Tibial artery (tissue), 4 donors: ENCODE measurements around the gene PTPRN2.
"Not testable (repeated sequence)": the region's sequence is repeated elsewhere in the genome, so short reads cannot be mapped to it uniquely, and the experiment has no call there.

Experiments used
- DNase-seq, 2 donors: peaks; one replicate each; pipeline ENCODE4 v3.0.0-alpha.2; 2019
- H3K27ac ChIP-seq, 2 donors: fragments of 200-600 bp; sonication (generic) in 1 of 2; 1 replicate in 1 of 2; 2 replicates in 1 of 2; pipeline ENCODE4 v1.5.1; 2018 to 2019; ENCODE audit warnings: mild to moderate bottlenecking in 1 of 2
- H3K27me3 ChIP-seq, 2 donors: fragments of 200-600 bp; sonication (generic) in 1 of 2; one replicate each; pipeline versions ENCODE4 v1.5.1 to v1.6.0; 2016 to 2019
- H3K36me3 ChIP-seq, 3 donors: fragments of 200-600 bp; sonication (generic) in 2 of 3; one replicate each; pipeline ENCODE4 v1.5.1; 2016 to 2019; ENCODE audit warnings: mild to moderate bottlenecking in 2 of 3
- H3K4me1 ChIP-seq, 4 donors: fragments of 200-600 bp; sonication (generic) in 2 of 4; 1 replicate in 3 of 4; 2 replicates in 1 of 4; pipeline ENCODE4 v1.5.1; 2016 to 2019
- H3K4me3 ChIP-seq, 2 donors: fragments of 200-600 bp; sonication (generic) in 1 of 2; 1 replicate in 1 of 2; 2 replicates in 1 of 2; pipeline ENCODE4 v1.5.1; 2018 to 2019; ENCODE audit warnings: mild to moderate bottlenecking in 2 of 2
- H3K9me3 ChIP-seq, 3 donors: fragments of 200-600 bp; sonication (generic) in 1 of 3; one replicate each; pipeline ENCODE4 v1.5.1; 2016 to 2019
- intact Hi-C: fragments of 100-400 bp; cut with DNase I; formaldehyde crosslinking; loops from one replicate; pipeline ENCODE4 v1.15.0; 2023; ENCODE audit warnings: low total_unique reads
- TF ChIP-seq, protein P1 (sequence below), 2 experiments: fragments of 200-600 bp in 1 of 2; fragments of 450-650 bp in 1 of 2; IDR thresholded peaks; one replicate each; pipeline ENCODE4 v1.5.1; 2017 to 2019; ENCODE audit warnings: antibody characterized with exemption in 2 of 2, mild to moderate bottlenecking in 1 of 2, moderate library complexity in 1 of 2

Gene PTPRN2

DNA sequence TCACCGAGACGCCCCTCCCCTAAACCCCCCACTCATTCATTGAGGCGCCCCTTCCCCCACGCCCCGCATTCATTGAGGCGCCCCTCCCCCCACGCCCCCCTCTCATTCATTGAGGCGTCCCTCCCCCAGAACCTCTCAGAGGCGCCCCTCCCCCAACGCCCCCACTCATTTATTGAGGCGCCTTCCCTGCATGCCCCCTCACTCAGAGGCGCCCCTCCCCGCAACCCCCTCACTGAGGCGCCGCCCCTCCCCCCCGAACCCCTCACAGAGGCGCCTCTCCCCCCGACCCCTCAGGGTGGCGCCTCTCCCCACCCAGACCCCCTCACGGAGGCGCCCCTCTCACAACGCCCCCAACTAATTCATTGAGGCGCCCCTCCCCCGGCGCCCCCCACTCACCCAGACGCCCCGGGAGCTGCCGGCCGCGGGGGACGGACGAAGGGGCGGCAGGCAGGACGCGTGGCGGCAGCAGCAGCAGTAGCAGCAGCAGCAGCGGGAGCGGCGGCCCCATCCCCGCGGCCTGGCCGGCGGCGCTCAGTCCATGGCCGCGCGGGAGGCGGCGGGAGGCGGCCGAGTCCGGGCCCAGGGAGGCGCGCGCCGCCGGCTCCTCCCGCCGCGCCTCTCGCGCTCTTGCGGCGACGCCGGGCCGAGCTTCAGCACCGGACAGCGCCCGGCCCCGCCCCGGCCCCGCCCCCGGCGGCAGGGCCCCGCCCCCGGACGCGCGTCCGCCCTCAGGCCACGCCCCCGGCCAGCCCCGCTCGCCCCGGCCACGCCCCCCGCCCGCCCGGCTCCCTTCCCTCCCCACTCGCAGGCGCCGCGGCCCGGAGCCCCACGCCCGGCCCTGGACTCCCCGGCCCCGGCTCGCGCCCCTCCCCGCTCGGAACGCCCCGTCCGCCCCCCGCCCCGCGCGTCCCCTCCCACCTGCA is at the start of gene PTPRN2:
PTPRN2 (minus strand) TSS at position 662 of the 923 bp plus-strand sequence.
- intact Hi-C loops: no loop called here
- Histone ChIP-seq H3K4me3 (peak within 1 kb of the TSS; percentile 44 to 55), H3K27ac (no peak within 1 kb of the TSS), H3K36me3 (no peaks in the 10 kb centered on the region), H3K4me1 (peaks cover 7 to 32% (median 26%) of the 10 kb centered on the region in 4 donors), H3K27me3 (peaks cover 0 to 37% of the 10 kb centered on the region in 2 donors), H3K9me3 (no peaks in the 10 kb centered on the region)
- no peak for DNase-seq
- TF ChIP-seq, protein P1, sequence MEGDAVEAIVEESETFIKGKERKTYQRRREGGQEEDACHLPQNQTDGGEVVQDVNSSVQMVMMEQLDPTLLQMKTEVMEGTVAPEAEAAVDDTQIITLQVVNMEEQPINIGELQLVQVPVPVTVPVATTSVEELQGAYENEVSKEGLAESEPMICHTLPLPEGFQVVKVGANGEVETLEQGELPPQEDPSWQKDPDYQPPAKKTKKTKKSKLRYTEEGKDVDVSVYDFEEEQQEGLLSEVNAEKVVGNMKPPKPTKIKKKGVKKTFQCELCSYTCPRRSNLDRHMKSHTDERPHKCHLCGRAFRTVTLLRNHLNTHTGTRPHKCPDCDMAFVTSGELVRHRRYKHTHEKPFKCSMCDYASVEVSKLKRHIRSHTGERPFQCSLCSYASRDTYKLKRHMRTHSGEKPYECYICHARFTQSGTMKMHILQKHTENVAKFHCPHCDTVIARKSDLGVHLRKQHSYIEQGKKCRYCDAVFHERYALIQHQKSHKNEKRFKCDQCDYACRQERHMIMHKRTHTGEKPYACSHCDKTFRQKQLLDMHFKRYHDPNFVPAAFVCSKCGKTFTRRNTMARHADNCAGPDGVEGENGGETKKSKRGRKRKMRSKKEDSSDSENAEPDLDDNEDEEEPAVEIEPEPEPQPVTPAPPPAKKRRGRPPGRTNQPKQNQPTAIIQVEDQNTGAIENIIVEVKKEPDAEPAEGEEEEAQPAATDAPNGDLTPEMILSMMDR (IDR thresholded peaks at IDR 0.05): no peak

DNA sequence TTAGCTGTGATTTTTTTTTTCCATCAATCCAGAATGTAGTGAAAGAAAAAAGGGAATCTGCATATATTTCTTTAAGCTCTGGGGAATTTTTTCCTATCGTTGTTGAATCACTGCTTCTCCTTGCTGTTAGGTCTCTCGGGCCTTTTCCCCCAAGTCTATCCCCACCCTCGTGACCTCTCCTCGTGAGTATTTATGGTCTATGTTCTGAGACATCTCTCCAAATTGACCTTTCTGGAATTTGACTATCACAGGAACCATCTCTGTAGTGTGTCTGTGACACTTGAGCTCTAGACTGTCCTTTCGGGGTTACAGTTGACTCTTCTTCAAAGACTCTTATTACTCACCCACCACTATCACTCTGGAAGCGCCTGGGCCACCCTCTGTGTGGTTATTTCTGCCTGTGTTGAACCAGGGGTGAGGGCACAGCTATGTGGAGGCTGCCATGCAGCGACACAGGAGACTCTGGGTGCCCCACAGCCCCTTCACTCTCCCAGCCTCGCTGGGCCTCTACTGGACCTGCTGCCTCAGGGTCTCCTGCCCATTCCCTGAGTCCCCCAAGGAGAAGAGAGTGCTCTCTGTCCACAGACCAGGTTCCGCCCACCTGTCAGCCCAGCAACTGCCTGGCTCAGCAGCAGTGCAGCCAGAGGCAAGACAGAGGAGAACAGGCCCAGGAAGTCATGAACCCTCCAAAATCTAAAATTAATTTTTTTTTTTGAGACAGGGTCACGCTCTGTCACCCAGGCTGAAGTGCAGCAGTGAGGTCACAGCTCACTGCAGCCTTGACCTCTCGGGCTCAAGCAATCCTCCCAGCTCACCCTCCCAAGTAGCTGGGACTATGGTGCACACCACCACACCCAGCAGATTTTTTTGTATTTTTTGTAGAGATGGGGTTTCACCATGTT is 45.7 kb upstream of the PTPRN2 start:
- Histone ChIP-seq H3K4me1 (no peaks in the 10 kb centered on the region), H3K36me3 (peaks cover 1 to 9% (median 6%) of the 10 kb centered on the region in 3 donors), H3K27ac (no peak overlapping the region), H3K4me3 (no peak overlapping the region), H3K9me3 (no peaks in the 10 kb centered on the region), H3K27me3 (no peaks in the 10 kb centered on the region)
- intact Hi-C loops: no loop called here
- no peak for DNase-seq
- TF ChIP-seq, protein P1 (IDR thresholded peaks at IDR 0.05): no peak

DNA sequence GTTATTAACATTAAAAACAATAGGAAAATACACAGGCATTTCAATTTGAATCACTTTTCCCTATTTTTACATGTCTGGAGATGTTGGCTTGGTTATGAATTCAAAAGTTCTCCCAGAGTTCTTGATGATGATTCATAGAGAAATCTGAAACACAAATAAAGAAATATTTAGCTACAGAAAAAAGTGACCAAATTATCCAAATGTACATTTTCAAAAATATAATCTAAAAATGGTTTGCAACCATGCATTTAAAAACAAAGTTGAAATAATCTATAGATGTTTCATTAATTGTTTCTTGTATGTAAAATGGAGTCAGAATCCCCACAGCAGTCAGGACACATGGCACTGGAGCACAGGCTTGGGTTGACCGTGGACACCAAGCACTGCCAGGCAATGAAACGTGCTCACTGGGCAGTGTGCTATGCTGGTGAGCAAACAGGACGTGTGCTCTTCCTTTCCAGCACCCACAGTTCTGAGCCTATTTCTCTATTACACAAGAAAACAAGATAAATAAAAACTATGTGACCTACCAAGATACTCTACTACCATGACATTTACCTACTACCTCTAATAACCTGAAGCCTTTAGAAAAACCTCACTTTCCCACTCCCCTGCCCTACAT is 44.1 kb upstream of the PTPRN2 start:
- no peak overlapping the region for H3K27ac ChIP-seq
- TF ChIP-seq, protein P1 (IDR thresholded peaks at IDR 0.05): no peak
- no peaks in the 10 kb centered on the region for H3K9me3 ChIP-seq
- DNase-seq: no peak
- peaks cover 0 to 9% (median 0%) of the 10 kb centered on the region in 3 donors for H3K36me3 ChIP-seq
- H3K4me3 ChIP-seq: no peak overlapping the region
- no peaks in the 10 kb centered on the region for H3K27me3 ChIP-seq
- intact Hi-C loops: no loop called here
- H3K4me1 ChIP-seq: no peaks in the 10 kb centered on the region

DNA sequence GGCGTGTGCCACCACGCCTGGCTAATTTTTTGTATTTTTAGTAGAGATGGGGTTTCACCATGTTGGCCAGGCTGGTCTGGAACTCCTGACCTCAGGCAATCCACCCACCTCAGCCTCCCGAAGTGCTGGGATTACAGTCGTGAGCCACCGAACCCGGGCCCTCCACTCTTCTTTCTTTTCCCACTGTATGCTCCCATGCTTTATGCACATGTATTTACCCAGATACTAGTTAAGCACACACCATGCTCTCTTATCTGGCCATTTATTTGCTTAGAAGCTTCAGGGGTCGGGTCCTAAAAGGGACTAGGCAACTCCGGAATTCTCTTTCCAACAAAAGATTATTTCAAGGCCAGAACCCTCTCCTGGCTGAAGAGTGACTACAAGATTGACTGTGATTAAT is 38.7 kb upstream of the PTPRN2 start:
- H3K27me3 ChIP-seq, H3K36me3 ChIP-seq, H3K9me3 ChIP-seq, intact Hi-C loops, H3K27ac ChIP-seq, DNase-seq, H3K4me1 ChIP-seq, H3K4me3 ChIP-seq: not testable (repeated sequence)

DNA sequence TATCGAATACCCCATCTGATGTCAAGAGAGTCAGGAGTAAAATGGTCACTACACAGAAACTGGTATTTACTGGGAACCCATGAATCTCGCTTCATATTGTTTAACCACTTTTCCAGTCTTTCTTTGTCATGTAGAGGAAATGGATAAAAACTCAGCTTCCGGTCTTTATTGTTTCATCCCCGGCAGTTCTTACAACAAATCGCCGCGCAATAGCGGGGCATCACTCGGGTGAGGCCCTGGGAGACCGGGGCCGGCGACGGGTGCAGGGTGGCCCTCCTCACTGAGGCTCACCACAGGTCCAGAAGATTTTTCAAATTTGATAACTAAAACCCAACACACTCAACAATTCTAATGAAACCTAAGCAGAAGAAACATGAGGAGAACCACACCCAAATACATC is 35.6 kb upstream of the PTPRN2 start:
- no peaks in the 10 kb centered on the region for H3K36me3 ChIP-seq
- H3K27ac ChIP-seq: no peak overlapping the region
- no peaks in the 10 kb centered on the region for H3K27me3 ChIP-seq
- no peak for DNase-seq
- H3K9me3 ChIP-seq: no peaks in the 10 kb centered on the region
- no peaks in the 10 kb centered on the region for H3K4me1 ChIP-seq
- intact Hi-C loops: no loop called here
- no peak overlapping the region for H3K4me3 ChIP-seq
- TF ChIP-seq, protein P1 (IDR thresholded peaks at IDR 0.05): no peak
